HepG2 (cell line): ENCODE results near the gene PXMP4. TPM values are rescaled to one million over a fixed set of nuclear protein-coding genes. Genes with fewer than 3 reads are reported as not detected.

Experiments used
- ATAC-seq: fragments of 200-7000 bp; cut with Tn5 transposase; 3 replicates; pipeline ENCODE4 v1.9.1; 2020; ENCODE audit warnings: mild to moderate bottlenecking, moderate library complexity
- BruUV-seq: library from RNA; stranded (reverse); fragments of 400-500 nt; replicated peaks from 2 replicates; lab custom pipeline; 2021; lab: Mats Ljungman, UMichigan
- CTCF ChIA-PET: fragments of 300-600 bp; formaldehyde crosslinking; extraction: SDS; loops from one replicate; lab custom pipeline; 2021; ENCODE audit warnings: low total read pairs, inconsistent platforms, low intra/inter-chr PET ratio; lab: Yijun Ruan, JAX
- POLR2A ChIA-PET: fragments of 350-600 bp; sonication (Branson Sonifier 250); formaldehyde crosslinking; loops from one replicate; lab custom pipeline; 2020; ENCODE audit warnings: antibody characterized with exemption, inconsistent platforms; lab: Yijun Ruan, JAX
- DNase-seq: peaks from one replicate; pipeline ENCODE4 v3.0.0-alpha.2; 2015; ENCODE audit warnings: low spot score
- FAIRE-seq: peaks from 3 replicates; lab custom pipeline; 2011; peaks lifted over from hg19 to GRCh38; lab: Jason Lieb, UNC
- H2AFZ ChIP-seq: one replicate; pipeline ENCODE4 v1.6.1; 2011; ENCODE audit warnings: low read length, inconsistent platforms
- H3K27ac ChIP-seq: fragments of 300-600 bp; 3 replicates; pipeline ENCODE4 v1.8.0; 2011; ENCODE audit warnings: mixed run types, mild to moderate bottlenecking, mixed read lengths, low read length, inconsistent platforms; ENCODE audit not compliant: insufficient read depth; ENCODE audit errors: extremely low read length
- H3K27me3 ChIP-seq, 2 experiments: fragments of 200-600 bp in 1 of 2; 2 replicates in 1 of 2; 3 replicates in 1 of 2; pipeline versions ENCODE4 v1.6.0 to v1.8.0; 2011; ENCODE audit warnings: low read length in 2 of 2, mild to moderate bottlenecking in 2 of 2, moderate library complexity in 2 of 2, inconsistent platforms in 1 of 2; ENCODE audit not compliant: insufficient read depth in 2 of 2, control insufficient read depth in 1 of 2
- H3K36me3 ChIP-seq, 2 experiments: fragments of 200-600 bp in 1 of 2; replicated peaks in 1 of 2; 2 replicates in 1 of 2; 3 replicates in 1 of 2; pipeline versions ENCODE4 v1.5.1 to v1.8.0; 2011; ENCODE audit warnings: low read length in 2 of 2, inconsistent platforms in 1 of 2; ENCODE audit not compliant: insufficient read depth in 2 of 2, control insufficient read depth in 1 of 2
- H3K4me1 ChIP-seq: 2 replicates; pipeline ENCODE4 v1.5.1; 2012; ENCODE audit warnings: low read length, inconsistent platforms; ENCODE audit not compliant: insufficient read depth
- H3K4me2 ChIP-seq: 2 replicates; pipeline ENCODE4 v1.6.0; 2011; ENCODE audit warnings: low read depth, low read length, inconsistent platforms
- H3K4me3 ChIP-seq, 3 experiments: fragments of 200-600 bp in 1 of 3; sonication (generic), shearing (Covaris generic) in 1 of 3; replicated peaks in 1 of 3; 2 replicates each; pipeline ENCODE4 v1.5.1; 2011 to 2016; ENCODE audit warnings: low read length in 3 of 3, inconsistent platforms in 2 of 3, low read depth in 2 of 3, mild to moderate bottlenecking in 2 of 3, control low read depth in 1 of 3, mixed read lengths in 1 of 3; ENCODE audit not compliant: insufficient read depth in 1 of 3
- H3K79me2 ChIP-seq: one replicate; pipeline ENCODE4 v1.6.1; 2011; ENCODE audit warnings: low read length, inconsistent platforms; ENCODE audit not compliant: insufficient read depth
- H3K9ac ChIP-seq: 2 replicates; pipeline ENCODE4 v1.6.0; 2011; ENCODE audit warnings: mild to moderate bottlenecking, low read depth, low read length, inconsistent platforms; ENCODE audit not compliant: insufficient read depth
- H3K9me3 ChIP-seq: 2 replicates; pipeline ENCODE4 v1.5.1; 2012; ENCODE audit warnings: mild to moderate bottlenecking, low read length
- H4K20me1 ChIP-seq: 2 replicates; pipeline ENCODE4 v1.6.0; 2011; ENCODE audit warnings: inconsistent platforms, mild to moderate bottlenecking, low read length, moderate library complexity; ENCODE audit not compliant: insufficient read depth
- GLI4 ChIP-seq: sonication (generic); formaldehyde crosslinking; IDR thresholded peaks from 2 replicates; pipeline ENCODE4 v1.5.1; 2020; ENCODE audit warnings: missing genetic modification reagents, mild to moderate bottlenecking, moderate library complexity, borderline replicate concordance
- KLF13 ChIP-seq: sonication (generic); formaldehyde crosslinking; IDR thresholded peaks from 2 replicates; pipeline ENCODE4 v1.4.0; 2020; ENCODE audit warnings: mild to moderate bottlenecking, missing genetic modification reagents
- MATR3 ChIP-seq: sonication (generic); formaldehyde crosslinking; IDR thresholded peaks from 2 replicates; pipeline ENCODE4 v1.4.0; 2020; ENCODE audit warnings: missing genetic modification reagents
- NFE2L1 ChIP-seq: sonication (generic); formaldehyde crosslinking; IDR thresholded peaks from 2 replicates; pipeline ENCODE4 v1.4.0; 2020; ENCODE audit warnings: missing genetic modification reagents, mild to moderate bottlenecking, borderline replicate concordance
- NFRKB ChIP-seq: fragments of 450-650 bp; IDR thresholded peaks from 2 replicates; pipeline ENCODE4 v1.6.1; 2017
- PRPF4 ChIP-seq: fragments of 200-400 bp; formaldehyde crosslinking; IDR thresholded peaks from 2 replicates; pipeline ENCODE4 v1.6.1; 2016; ENCODE audit warnings: low read length, low read depth; ENCODE audit not compliant: poor library complexity, severe bottlenecking
- RORA ChIP-seq: sonication (generic); formaldehyde crosslinking; IDR thresholded peaks from 2 replicates; pipeline ENCODE4 v1.5.0; 2020; ENCODE audit warnings: mild to moderate bottlenecking, missing genetic modification reagents, moderate library complexity
- SKIL ChIP-seq: sonication (generic); formaldehyde crosslinking; IDR thresholded peaks from 2 replicates; pipeline ENCODE4 v1.8.0; 2022; ENCODE audit warnings: missing genetic modification reagents, mild to moderate bottlenecking, moderate library complexity, borderline replicate concordance
- STAT6 ChIP-seq: sonication (generic); formaldehyde crosslinking; IDR thresholded peaks from 2 replicates; pipeline ENCODE4 v1.4.0; 2020; ENCODE audit warnings: missing genetic modification reagents, mild to moderate bottlenecking, borderline replicate concordance
- TFDP1 ChIP-seq: IDR thresholded peaks from 2 replicates; pipeline ENCODE4 v1.6.1; 2016; ENCODE audit warnings: missing compliant biosample characterization, missing genetic modification reagents, borderline replicate concordance
- UBTF ChIP-seq: sonication (generic); formaldehyde crosslinking; IDR thresholded peaks from 2 replicates; pipeline ENCODE4 v1.4.0; 2020; ENCODE audit warnings: mild to moderate bottlenecking, missing genetic modification reagents
- ZNF383 ChIP-seq: sonication (generic); formaldehyde crosslinking; IDR thresholded peaks from 2 replicates; pipeline ENCODE4 v1.4.0; 2020; ENCODE audit warnings: missing genetic modification reagents, mild to moderate bottlenecking, borderline replicate concordance
- WGBS: methylation state at CpG from one replicate; pipeline ENCODE4 v1.1.6; 2017; ENCODE audit warnings: low lambda C conversion rate; 5-methylcytosine and 5-hydroxymethylcytosine counted together
- in situ Hi-C: cut with HindIII; loops from 2 replicates; pipeline ENCODE4 v1.10.0; 2017; ENCODE audit warnings: low pct_unique_long_range_greater_than_20kb; ENCODE audit not compliant: extremely low pct_ligation_motif_present
- intact Hi-C: fragments of 100-400 bp; cut with micrococcal nuclease; formaldehyde crosslinking; loops from one replicate; pipeline ENCODE4 v1.10.0; 2022; ENCODE audit not compliant: unreplicated experiment
- polyA plus RNA-seq, 8 experiments: library from polyadenylated mRNA; depleted of rRNA in 3 of 8; stranded (reverse) in 7 of 8; unstranded in 1 of 8; fragments of >200 nt; fragmentation: Illumina TruSeq in 4 of 8; extraction: Trizol in 4 of 8; gene quantifications; 2 replicates each; pipeline versions ENCODE4 v1.2.1 to v1.2.3, GENCODE V29; 2011 to 2016; ENCODE audit warnings: low read depth in 4 of 8, missing spikeins in 1 of 8, mixed read lengths in 1 of 8; ENCODE audit not compliant: insufficient read depth in 1 of 8
- total RNA-seq, 5 experiments: library from RNA; depleted of rRNA; stranded (reverse); fragments of >200 nt; fragmentation: Illumina TruSeq; extraction: Trizol; gene quantifications; 2 replicates each; pipeline ENCODE4 v1.2.3, GENCODE V29; 2016; ENCODE audit warnings: low read depth in 1 of 5
- TF ChIP-seq, protein P1 (sequence below): sonication (generic); formaldehyde crosslinking; IDR thresholded peaks from 2 replicates; pipeline ENCODE4 v1.4.0; 2020; ENCODE audit warnings: missing genetic modification reagents, borderline replicate concordance

PXMP4 gene
- total and polyA plus RNA-seq, 2 of the 13 experiments (the other 11 are each of a cell fraction or from before 2014, with no cell fraction given) = not detected

DNA sequence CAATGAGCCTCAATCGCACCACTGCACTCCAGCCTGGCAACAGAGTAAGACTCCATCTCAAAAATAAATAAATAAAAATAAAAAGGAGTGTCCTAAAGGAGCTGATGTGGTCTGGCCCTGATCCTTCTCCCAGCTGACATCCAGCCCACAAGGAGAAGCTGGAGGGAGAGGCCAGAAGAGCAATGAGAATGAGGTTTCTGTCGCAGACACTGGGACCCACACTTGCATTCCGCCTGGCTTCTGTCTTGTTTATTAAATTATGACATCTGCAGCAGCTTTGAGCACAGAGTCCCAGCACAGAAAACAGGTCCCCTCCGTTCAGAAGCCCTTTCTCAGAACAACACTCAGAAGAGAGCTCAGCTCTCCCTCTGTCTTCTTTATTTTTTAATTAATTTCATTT, 23.7 kb downstream of the PXMP4 start:
- no peak overlapping the region for H3K4me3 ChIP-seq
- H3K9ac ChIP-seq = no peak overlapping the region
- H3K9me3 ChIP-seq = no peaks in the 10 kb centered on the region
- WGBS = 61% methylated on average over 4 of the region's 4 CpGs
- H3K4me2 ChIP-seq = no peak overlapping the region
- ChIA-PET CTCF (no interaction called here), POLR2A (interaction anchor here (1.1 kb wide), 1 partner anchor 36 kb away, joined by 3 read pairs; no protein-coding TSS in a partner anchor)
- no peaks in the 10 kb centered on the region for H3K79me2 ChIP-seq
- TF ChIP-seq PRPF4 (no peak), NFE2L1 (CRISPR knock-in tag) (no peak), STAT6 (CRISPR knock-in tag) (no peak), RORA (no peak), NFRKB (no peak), SKIL (CRISPR knock-in tag) (no peak), KLF13 (CRISPR knock-in tag) (no peak), MATR3 (no peak), UBTF (CRISPR knock-in tag) (no peak), ZNF383 (CRISPR knock-in tag) (no peak), GLI4 (no peak), TFDP1 (CRISPR knock-in tag) (no peak)
- TF ChIP-seq, protein P1, sequence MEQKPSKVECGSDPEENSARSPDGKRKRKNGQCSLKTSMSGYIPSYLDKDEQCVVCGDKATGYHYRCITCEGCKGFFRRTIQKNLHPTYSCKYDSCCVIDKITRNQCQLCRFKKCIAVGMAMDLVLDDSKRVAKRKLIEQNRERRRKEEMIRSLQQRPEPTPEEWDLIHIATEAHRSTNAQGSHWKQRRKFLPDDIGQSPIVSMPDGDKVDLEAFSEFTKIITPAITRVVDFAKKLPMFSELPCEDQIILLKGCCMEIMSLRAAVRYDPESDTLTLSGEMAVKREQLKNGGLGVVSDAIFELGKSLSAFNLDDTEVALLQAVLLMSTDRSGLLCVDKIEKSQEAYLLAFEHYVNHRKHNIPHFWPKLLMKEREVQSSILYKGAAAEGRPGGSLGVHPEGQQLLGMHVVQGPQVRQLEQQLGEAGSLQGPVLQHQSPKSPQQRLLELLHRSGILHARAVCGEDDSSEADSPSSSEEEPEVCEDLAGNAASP (CRISPR knock-in tag) = no peak
- H4K20me1 ChIP-seq = no peaks in the 10 kb centered on the region
- no peaks in the 10 kb centered on the region for H3K36me3 ChIP-seq
- ATAC-seq = no peak
- H3K27me3 ChIP-seq = no peaks in the 10 kb centered on the region
- H3K27ac ChIP-seq = no peak overlapping the region
- no TSS peak for BruUV-seq
- DNase-seq = no peak
- peaks cover 47% of the 10 kb centered on the region for H3K4me1 ChIP-seq
- no peak for FAIRE-seq
- no peak overlapping the region for H2AFZ ChIP-seq
- intact Hi-C loops (no loop called here), in situ Hi-C loops (no loop called here)
